HepG2 (cell line): ENCODE data around the gene TULP3. TPM values are rescaled to one million over a fixed set of nuclear protein-coding genes. Genes with fewer than 3 reads are reported as not detected.

Experiments used
- AKAP8 ChIP-seq: sonication (generic); formaldehyde crosslinking; IDR thresholded peaks from 2 replicates; pipeline ENCODE4 v1.5.1; 2020; ENCODE audit warnings: mild to moderate bottlenecking, missing genetic modification reagents
- CREB3 ChIP-seq: sonication (generic); formaldehyde crosslinking; IDR thresholded peaks from 2 replicates; pipeline ENCODE4 v1.5.0; 2020; ENCODE audit warnings: missing genetic modification reagents
- HNRNPH1 ChIP-seq: fragments of 200-400 bp; formaldehyde crosslinking; optimal IDR thresholded peaks from 2 replicates; pipeline ENCODE3; 2017; ENCODE audit warnings: mild to moderate bottlenecking, low read depth, low read length
- MBNL3 ChIP-seq: fragments of 250-450 bp; sonication (Bioruptor Pico); conservative IDR thresholded peaks from 2 replicates; pipeline ENCODE4 v1.8.0; 2022; ENCODE audit warnings: mild to moderate bottlenecking, inconsistent platforms
- RAD21 ChIP-seq: fragments of 450-650 bp; formaldehyde crosslinking; IDR thresholded peaks from 2 replicates; pipeline ENCODE4 v1.5.0; 2020; ENCODE audit warnings: mild to moderate bottlenecking
- SIX4 ChIP-seq: sonication (generic); formaldehyde crosslinking; IDR thresholded peaks from 2 replicates; pipeline ENCODE4 v1.4.0; 2020; ENCODE audit warnings: missing genetic modification reagents
- SMARCC2 ChIP-seq: fragments of 450-650 bp; IDR thresholded peaks from 2 replicates; pipeline ENCODE4 v1.6.1; 2017; ENCODE audit warnings: antibody characterized with exemption, mild to moderate bottlenecking
- SOX13 ChIP-seq, 3 experiments: fragments of 450-650 bp in 1 of 3; sonication (generic) in 1 of 3; formaldehyde crosslinking in 1 of 3; IDR thresholded peaks in 2 of 3; conservative IDR thresholded peaks in 1 of 3; 2 replicates each; pipeline versions ENCODE4 v1.5.0 to v1.6.1; 2016 to 2020; ENCODE audit warnings: antibody characterized with exemption in 1 of 3, mild to moderate bottlenecking in 1 of 3, missing compliant biosample characterization in 1 of 3, missing genetic modification reagents in 1 of 3, moderate library complexity in 1 of 3
- SP1 ChIP-seq, 2 experiments: fragments of 450-650 bp in 1 of 2; sonication (generic) in 1 of 2; formaldehyde crosslinking in 1 of 2; IDR thresholded peaks; 2 replicates each; pipeline versions ENCODE4 v1.4.0 to v1.6.1; 2016 to 2020; ENCODE audit warnings: missing genetic modification reagents in 1 of 2
- ZBTB43 ChIP-seq: sonication (generic); formaldehyde crosslinking; conservative IDR thresholded peaks from 2 replicates; pipeline ENCODE4 v1.4.0; 2020; ENCODE audit warnings: missing genetic modification reagents
- ZFYVE20 ChIP-seq: sonication (generic); formaldehyde crosslinking; IDR thresholded peaks from 2 replicates; pipeline ENCODE4 v1.8.0; 2023; ENCODE audit warnings: low read depth, mild to moderate bottlenecking, moderate library complexity, missing genetic modification reagents, borderline replicate concordance
- ZMYM3 ChIP-seq: sonication (generic); formaldehyde crosslinking; IDR thresholded peaks from 2 replicates; pipeline ENCODE4 v1.5.1; 2020; ENCODE audit warnings: mild to moderate bottlenecking, missing genetic modification reagents
- ZNF143 ChIP-seq: sonication (generic); formaldehyde crosslinking; IDR thresholded peaks from 2 replicates; pipeline ENCODE4 v1.4.0; 2020; ENCODE audit warnings: missing genetic modification reagents
- ZNF569 ChIP-seq: sonication (generic); formaldehyde crosslinking; IDR thresholded peaks from 2 replicates; pipeline ENCODE4 v1.5.0; 2020; ENCODE audit warnings: mild to moderate bottlenecking, missing genetic modification reagents, moderate library complexity, borderline replicate concordance
- ZNF646 ChIP-seq: sonication (generic); formaldehyde crosslinking; IDR thresholded peaks from 2 replicates; pipeline ENCODE4 v1.9.0; 2021; ENCODE audit warnings: mild to moderate bottlenecking, missing genetic modification reagents
- ZNF691 ChIP-seq: sonication (generic); formaldehyde crosslinking; IDR thresholded peaks from 2 replicates; pipeline ENCODE4 v1.4.0; 2020; ENCODE audit warnings: missing genetic modification reagents, low read depth, mild to moderate bottlenecking, borderline replicate concordance
- ZNF775 ChIP-seq: sonication (generic); formaldehyde crosslinking; IDR thresholded peaks from 2 replicates; pipeline ENCODE4 v1.4.0; 2020; ENCODE audit warnings: missing genetic modification reagents, mild to moderate bottlenecking, moderate library complexity, borderline replicate concordance
- ZNF788 ChIP-seq: sonication (generic); formaldehyde crosslinking; IDR thresholded peaks from 2 replicates; pipeline ENCODE4 v1.5.0; 2020; ENCODE audit warnings: mild to moderate bottlenecking, missing genetic modification reagents, borderline replicate concordance
- ZNF891 ChIP-seq: sonication (generic); formaldehyde crosslinking; IDR thresholded peaks from 2 replicates; pipeline ENCODE4 v1.5.0; 2020; ENCODE audit warnings: mild to moderate bottlenecking, missing genetic modification reagents
- polyA plus RNA-seq, 8 experiments: library from polyadenylated mRNA; depleted of rRNA in 3 of 8; stranded (reverse) in 7 of 8; unstranded in 1 of 8; fragments of >200 nt; fragmentation: Illumina TruSeq in 4 of 8; extraction: Trizol in 4 of 8; gene quantifications; 2 replicates each; pipeline versions ENCODE4 v1.2.1 to v1.2.3, GENCODE V29; 2011 to 2016; ENCODE audit warnings: low read depth in 4 of 8, missing spikeins in 1 of 8, mixed read lengths in 1 of 8; ENCODE audit not compliant: insufficient read depth in 1 of 8
- total RNA-seq, 5 experiments: library from RNA; depleted of rRNA; stranded (reverse); fragments of >200 nt; fragmentation: Illumina TruSeq; extraction: Trizol; gene quantifications; 2 replicates each; pipeline ENCODE4 v1.2.3, GENCODE V29; 2016; ENCODE audit warnings: low read depth in 1 of 5

Gene TULP3
- total and polyA plus RNA-seq, 2 of the 13 experiments (the other 11 are each of a cell fraction or from before 2014, with no cell fraction given): 11.2 to 13.2 TPM

GRCh38 chr12:2891240-2892053 is 756 bp downstream of the TULP3 start (continued):
- TF ChIP-seq ZNF691 (CRISPR knock-in tag): no peak
- TF ChIP-seq HNRNPH1: no peak
- no peak for TF ChIP-seq SIX4 (CRISPR knock-in tag)
- TF ChIP-seq ZBTB43: no peak
- no peak for TF ChIP-seq SMARCC2
- no peak for TF ChIP-seq AKAP8 (CRISPR knock-in tag)
- no peak for TF ChIP-seq SP1 (IDR thresholded peaks at IDR 0.05)
- TF ChIP-seq SP1 (CRISPR knock-in tag; IDR thresholded peaks at IDR 0.05): no peak
- no peak for TF ChIP-seq SOX13 (IDR thresholded peaks at IDR 0.05)
- no peak for TF ChIP-seq SOX13 (CRISPR knock-in tag; conservative IDR thresholded peaks at IDR 0.05 in 1 of 2, IDR thresholded peaks at IDR 0.05 in 1 of 2)
- peak; percentile 15; the same call in 1 of the 2 replicates for TF ChIP-seq ZMYM3 (CRISPR knock-in tag)
- TF ChIP-seq ZNF143 (CRISPR knock-in tag): no peak
- no peak for TF ChIP-seq ZFYVE20
- TF ChIP-seq RAD21 (CRISPR knock-in tag): no peak
- no peak for TF ChIP-seq ZNF775
- TF ChIP-seq MBNL3 (CRISPR knock-in tag): no peak
- TF ChIP-seq ZNF569 (CRISPR knock-in tag): no peak
- no peak for TF ChIP-seq ZNF788 (CRISPR knock-in tag)
- peak; percentile 65; the same call in 1 of the 2 replicates for TF ChIP-seq ZNF646 (CRISPR knock-in tag)
- no peak for TF ChIP-seq ZNF891 (CRISPR knock-in tag)
- TF ChIP-seq CREB3 (CRISPR knock-in tag): peak; percentile 83; the same call in 1 of the 2 replicates
